ENCODE measurements around the gene AGBL5.

DNA sequence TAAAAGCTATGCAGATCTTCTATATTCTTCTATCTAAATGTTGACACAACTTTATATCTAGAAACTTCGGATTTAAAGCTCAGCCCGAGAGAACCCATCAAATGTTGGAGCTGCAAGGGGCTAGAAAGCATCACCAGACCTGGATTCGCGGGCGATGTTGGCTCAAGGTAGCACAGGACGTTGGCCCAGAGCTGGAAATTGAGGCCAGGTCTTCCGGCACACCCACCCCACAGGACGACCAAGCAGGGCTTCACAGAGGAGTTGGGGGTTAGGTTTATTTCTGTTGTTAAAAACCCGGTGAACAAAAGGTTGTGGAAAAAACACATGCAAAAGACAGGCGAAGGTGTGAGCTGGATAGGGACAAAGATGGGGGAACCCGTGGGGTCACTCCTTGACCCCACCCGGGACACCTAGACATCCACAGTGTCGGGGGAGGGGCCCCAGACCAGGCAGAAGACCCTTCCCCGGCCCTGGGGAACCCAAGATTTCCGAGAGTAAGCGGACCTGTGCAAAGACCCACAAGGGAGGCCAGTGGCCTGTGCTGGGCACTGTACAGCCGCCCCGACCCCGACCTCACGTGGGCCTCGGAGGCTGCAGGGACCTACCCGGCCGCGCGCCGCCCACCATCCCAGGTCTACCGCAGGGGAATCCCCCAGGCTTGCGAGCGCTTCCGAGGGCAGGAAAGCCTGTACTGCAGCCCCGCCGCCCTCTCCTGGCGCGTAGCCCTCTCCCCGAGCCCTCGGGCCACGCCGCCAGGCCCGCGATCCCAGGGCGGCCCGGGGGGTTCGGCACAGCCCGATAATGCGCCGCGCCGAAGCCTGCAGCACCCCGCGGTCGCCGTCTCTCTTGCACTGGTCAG, 1.8 kb upstream of the AGBL5 start:
- TF ChIP-seq CTCF (IDR thresholded peaks at IDR 0.05) (no peak), ZFX (IDR thresholded peaks at IDR 0.05; ENCODE audit: borderline replicate concordance) (no peak)

Data from 22Rv1 (cell line).